Muscle of leg (tissue), 11 donors: ENCODE measurements around the gene ANGEL2. TPM values are rescaled to one million over a fixed set of nuclear protein-coding genes. Genes with fewer than 3 reads are reported as not detected.

Experiments
- DNase-seq: peaks from one replicate; pipeline ENCODE4 v3.0.0; 2013
- H3K27ac ChIP-seq: one replicate; pipeline ENCODE4 v1.5.1; 2013; ENCODE audit warnings: mild to moderate bottlenecking, low read length, control low read depth
- H3K27me3 ChIP-seq: one replicate; pipeline ENCODE4 v1.6.1; 2013; ENCODE audit warnings: low read length; ENCODE audit not compliant: control insufficient read depth, insufficient read depth
- H3K36me3 ChIP-seq: one replicate; pipeline ENCODE4 v1.6.1; 2013; ENCODE audit warnings: low read length; ENCODE audit not compliant: control insufficient read depth, insufficient read depth
- H3K4me1 ChIP-seq: one replicate; pipeline ENCODE4 v1.6.1; 2013; ENCODE audit warnings: low read length; ENCODE audit not compliant: control insufficient read depth, insufficient read depth
- H3K4me3 ChIP-seq: one replicate; pipeline ENCODE4 v1.5.1; 2013; ENCODE audit warnings: low read length, control low read depth
- H3K9me3 ChIP-seq: replicated peaks from 2 replicates; pipeline ENCODE4 v1.6.1; 2013; ENCODE audit warnings: low read depth, low read length; ENCODE audit not compliant: control insufficient read depth
- WGBS: methylation state at CpG from one replicate; pipeline ENCODE4 v1.1.5; 2013; ENCODE audit warnings: missing lambda C conversion rate; ENCODE audit not compliant: insufficient coverage; 5-methylcytosine and 5-hydroxymethylcytosine counted together
- polyA plus RNA-seq, 8 donors: library from polyadenylated mRNA; unstranded; fragments of 120-200 nt; gene quantifications; one replicate each; pipeline versions ENCODE4 v1.2.1 to v1.2.3, GENCODE V29; 2013; ENCODE audit warnings: inconsistent platforms in 1 of 8, low replicate concordance in 1 of 8; ENCODE audit not compliant: insufficient read length in 8 of 8, insufficient read depth in 1 of 8
- total RNA-seq: library from RNA; stranded (reverse); fragments of 120-200 nt; gene quantifications from one replicate; pipeline ENCODE4 v1.2.4, GENCODE V29; 2013

ANGEL2 gene
- total and polyA plus RNA-seq, 9 donors: 19.1 to 36.5 (median 23.4) TPM

DNA sequence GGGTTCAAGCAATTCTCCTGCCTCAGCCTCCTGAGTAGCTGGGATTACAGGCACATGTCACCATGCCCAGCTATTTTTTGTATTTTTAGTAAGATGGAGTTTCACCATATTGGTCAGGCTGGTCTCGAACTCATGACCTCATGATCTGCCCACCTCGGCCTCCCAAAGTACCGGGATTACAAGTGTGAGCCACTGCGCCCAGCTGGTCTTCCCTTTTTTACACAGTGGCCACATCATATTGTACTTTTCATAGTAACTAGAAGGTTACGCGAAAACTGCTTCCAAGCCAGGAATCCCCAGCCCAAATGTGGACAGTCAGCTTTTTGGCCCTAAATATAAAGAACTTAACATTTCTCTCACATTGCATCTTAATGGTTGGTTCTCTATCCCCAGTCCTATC is 61.2 kb downstream of the ANGEL2 start:
- peaks cover 5% of the 10 kb centered on the region for H3K27me3 ChIP-seq
- WGBS: 92% methylated on average over 2 of the region's 6 CpGs

DNA sequence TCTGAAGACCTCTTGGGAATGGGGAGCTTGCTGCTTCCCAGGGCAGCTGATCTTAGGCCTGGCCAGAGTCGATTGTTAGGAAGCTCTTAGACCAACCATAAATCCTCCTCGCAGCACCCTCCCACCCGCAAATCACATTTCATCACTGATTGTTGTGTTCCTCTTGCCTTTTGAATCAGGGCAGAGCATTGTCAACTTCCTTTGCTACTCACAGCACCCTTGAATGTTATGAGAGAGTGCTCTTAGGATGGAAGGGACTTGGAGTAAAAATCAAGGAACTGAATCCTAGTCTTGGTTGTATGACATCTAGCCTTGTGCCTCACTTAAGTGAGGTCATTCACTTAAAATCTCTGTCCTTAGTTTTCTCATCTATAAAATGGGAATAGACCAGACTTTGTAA is 62.3 kb downstream of the ANGEL2 start:
- H3K4me3 ChIP-seq: no peak overlapping the region
- no peak for DNase-seq
- peaks cover 5% of the 10 kb centered on the region for H3K27me3 ChIP-seq
- WGBS: no CpG with 5 or more reads among the region's 3 CpGs
- peaks cover 51% of the 10 kb centered on the region for H3K4me1 ChIP-seq
- peak overlapping the region; percentile 80 for H3K27ac ChIP-seq
- peaks cover 41% of the 10 kb centered on the region for H3K36me3 ChIP-seq
- H3K9me3 ChIP-seq: no peaks in the 10 kb centered on the region

More for the DNA sequence above, 61.2 kb downstream of the ANGEL2 start:
- Histone ChIP-seq H3K36me3 (peaks cover 53% of the 10 kb centered on the region), H3K9me3 (no peaks in the 10 kb centered on the region), H3K4me3 (no peak overlapping the region), H3K4me1 (peaks cover 63% of the 10 kb centered on the region), H3K27ac (no peak overlapping the region)
- DNase-seq: no peak

DNA sequence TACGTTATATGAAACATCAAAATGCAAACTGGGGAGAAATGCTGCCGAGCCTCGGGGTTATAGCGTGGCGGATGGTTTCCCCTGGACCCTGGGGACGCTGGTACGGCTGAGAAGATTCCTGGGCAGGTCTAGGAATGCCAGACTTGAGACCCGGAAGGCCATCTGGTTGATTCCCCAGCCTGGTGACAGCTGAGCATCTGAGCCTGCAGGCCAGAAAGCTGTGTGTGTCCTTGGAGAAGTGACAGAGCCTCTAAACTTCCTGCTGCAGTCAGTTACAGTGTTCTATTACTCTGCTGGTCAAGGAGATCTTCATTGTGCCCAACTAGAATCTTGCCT is 63.1 kb downstream of the ANGEL2 start:
- peaks cover 5% of the 10 kb centered on the region for H3K27me3 ChIP-seq
- DNase-seq: peak; percentile 86
- peaks cover 35% of the 10 kb centered on the region for H3K36me3 ChIP-seq
- H3K9me3 ChIP-seq: no peaks in the 10 kb centered on the region
- peaks cover 44% of the 10 kb centered on the region for H3K4me1 ChIP-seq
- peak overlapping the region; percentile 80 for H3K27ac ChIP-seq
- WGBS: 36% methylated on average over 8 of the region's 8 CpGs
- peak overlapping the region; percentile 79 for H3K4me3 ChIP-seq

DNA sequence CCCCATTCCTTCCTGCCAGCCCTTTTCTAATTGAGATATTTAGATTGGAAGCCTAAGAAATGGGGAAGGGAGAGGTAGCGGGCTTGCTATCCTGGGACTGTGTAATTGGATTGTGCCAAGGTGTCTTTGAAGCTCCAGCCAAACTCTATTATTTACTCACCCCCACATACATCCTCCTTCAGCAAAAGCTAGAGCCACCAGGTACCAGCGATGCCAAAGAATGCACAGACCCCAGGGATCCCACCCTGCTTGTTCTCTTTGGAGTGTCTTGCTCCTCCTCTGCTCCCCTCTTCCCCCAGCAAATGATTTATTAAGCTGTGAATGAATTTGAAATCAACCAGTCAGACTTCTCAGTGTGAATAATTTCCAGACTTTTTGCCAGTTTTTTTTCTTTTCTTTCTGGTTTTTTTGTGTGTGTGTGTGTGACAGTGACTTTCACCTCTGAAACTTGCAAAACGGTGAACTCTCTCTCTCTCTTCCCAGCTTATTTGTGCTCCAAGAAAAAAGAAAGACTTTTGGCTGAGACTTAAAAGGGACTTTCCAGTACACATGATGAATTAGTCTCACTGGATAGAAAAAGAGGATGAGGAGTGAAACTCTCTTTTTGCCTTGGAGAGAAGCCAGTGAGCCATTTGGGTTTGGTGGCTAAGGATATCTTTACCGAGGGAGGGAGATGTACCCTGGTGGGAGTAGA is 63.6 kb downstream of the ANGEL2 start:
- peak; percentile 71 for DNase-seq
- H3K4me3 ChIP-seq: peak overlapping the region; percentile 79

DNA sequence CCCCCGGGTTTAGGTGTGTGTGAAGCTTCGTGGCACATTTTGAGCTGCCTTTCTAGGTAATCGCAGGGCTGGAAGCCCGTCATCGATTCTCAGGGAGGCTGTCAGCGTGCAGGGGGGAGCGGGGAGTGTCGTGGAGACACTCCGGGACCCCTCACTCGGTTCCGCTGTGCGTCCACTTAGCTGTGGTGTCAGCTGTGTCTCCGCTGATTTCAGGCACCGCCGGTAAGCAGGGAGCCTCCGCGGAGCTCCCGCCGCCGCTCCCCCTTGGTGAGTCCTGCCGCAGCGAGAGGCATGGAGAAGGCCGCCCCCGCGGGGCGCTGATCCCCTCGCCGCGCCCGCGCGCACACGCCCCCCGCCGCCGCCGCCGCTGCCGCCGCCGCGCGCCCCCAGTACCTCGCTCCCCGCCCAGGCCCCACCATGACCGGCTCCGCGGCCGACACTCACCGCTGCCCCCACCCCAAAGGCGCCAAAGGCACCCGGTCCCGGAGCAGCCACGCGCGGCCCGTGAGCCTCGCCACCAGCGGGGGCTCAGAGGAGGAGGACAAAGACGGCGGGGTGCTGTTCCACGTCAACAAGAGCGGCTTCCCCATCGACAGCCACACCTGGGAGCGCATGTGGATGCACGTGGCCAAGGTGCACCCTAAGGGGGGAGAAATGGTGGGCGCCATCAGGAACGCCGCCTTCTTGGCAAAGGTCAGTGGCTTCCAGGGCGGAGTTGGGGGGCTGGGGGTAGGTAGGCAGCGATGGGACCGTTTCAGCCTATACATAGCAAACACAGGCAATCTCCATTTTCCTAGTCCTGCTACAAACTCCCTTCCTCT is 64.3 kb downstream of the ANGEL2 start:
- H3K4me3 ChIP-seq: peak overlapping the region; percentile 79
- H3K9me3 ChIP-seq: no peaks in the 10 kb centered on the region
- no peak for DNase-seq
- H3K36me3 ChIP-seq: peaks cover 27% of the 10 kb centered on the region
- H3K27me3 ChIP-seq: peaks cover 5% of the 10 kb centered on the region
- H3K4me1 ChIP-seq: peaks cover 41% of the 10 kb centered on the region
- WGBS: under 1% methylated on average over 64 of the region's 72 CpGs
- H3K27ac ChIP-seq: peak overlapping the region; percentile 85

More for the DNA sequence above, 63.6 kb downstream of the ANGEL2 start:
- H3K36me3 ChIP-seq: peaks cover 31% of the 10 kb centered on the region
- WGBS: 0% methylated on average over 1 of the region's 4 CpGs
- no peaks in the 10 kb centered on the region for H3K9me3 ChIP-seq
- H3K27ac ChIP-seq: peak overlapping the region; percentile 80
- peaks cover 41% of the 10 kb centered on the region for H3K4me1 ChIP-seq
- H3K27me3 ChIP-seq: peaks cover 5% of the 10 kb centered on the region

DNA sequence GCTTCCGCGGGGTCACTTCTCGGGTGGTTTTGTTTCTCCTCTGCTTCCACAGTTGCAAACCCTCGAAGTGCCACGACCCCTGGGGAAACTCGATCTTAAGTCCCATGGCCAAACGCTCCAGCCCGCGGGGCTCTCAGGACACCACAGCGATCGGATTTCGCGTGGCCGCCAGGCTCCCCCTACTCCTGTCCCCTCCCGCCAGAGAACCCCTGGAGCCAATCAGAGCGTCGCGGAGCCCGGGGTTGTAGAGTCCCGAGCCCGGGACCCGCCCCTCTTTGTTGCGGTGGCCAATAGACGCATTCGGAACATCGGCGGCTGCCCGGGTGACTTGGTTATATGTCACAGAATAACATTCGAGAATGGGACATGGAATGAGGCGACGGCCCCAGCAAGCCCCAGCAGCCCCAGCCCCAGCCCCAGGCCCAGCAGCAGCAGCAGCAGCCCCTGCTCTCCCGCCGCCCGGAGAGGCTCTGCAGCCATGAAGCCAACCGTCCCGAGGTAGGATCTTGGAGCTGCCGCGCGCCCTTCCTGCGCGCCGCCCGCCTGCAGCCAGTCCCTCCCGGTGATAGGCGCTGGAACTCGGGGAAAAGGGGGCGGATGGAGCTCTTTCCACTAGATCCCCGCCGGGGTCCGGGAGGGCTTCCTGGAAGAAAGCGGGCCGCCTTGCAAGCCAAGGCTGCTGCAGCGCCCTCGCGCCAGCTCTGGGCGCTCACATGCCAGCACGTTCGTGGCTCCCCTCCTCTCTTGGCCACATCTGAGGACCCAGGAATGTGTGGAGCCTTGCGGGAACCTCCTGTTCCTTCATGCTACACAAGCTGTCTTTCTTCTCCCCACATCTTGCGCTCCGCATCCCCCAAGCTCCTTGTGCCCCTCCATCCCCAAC is 65.2 kb downstream of the ANGEL2 start, which contains the start of gene VASH2:
VASH2 (plus strand) TSS at position 299 of the 883 bp plus-strand sequence. CDS start 1,002 bp downstream, outside the sequence.
- H3K9me3 ChIP-seq: no peaks in the 10 kb centered on the region
- H3K36me3 ChIP-seq: peaks cover 19% of the 10 kb centered on the region
- peak; percentile 98 for DNase-seq
- WGBS: under 1% methylated on average over 55 of the region's 61 CpGs
- peaks cover 5% of the 10 kb centered on the region for H3K27me3 ChIP-seq
- H3K27ac ChIP-seq: peak within 1 kb of the TSS; percentile 85
- peak within 1 kb of the TSS; percentile 79 for H3K4me3 ChIP-seq
- peaks cover 35% of the 10 kb centered on the region for H3K4me1 ChIP-seq

DNA sequence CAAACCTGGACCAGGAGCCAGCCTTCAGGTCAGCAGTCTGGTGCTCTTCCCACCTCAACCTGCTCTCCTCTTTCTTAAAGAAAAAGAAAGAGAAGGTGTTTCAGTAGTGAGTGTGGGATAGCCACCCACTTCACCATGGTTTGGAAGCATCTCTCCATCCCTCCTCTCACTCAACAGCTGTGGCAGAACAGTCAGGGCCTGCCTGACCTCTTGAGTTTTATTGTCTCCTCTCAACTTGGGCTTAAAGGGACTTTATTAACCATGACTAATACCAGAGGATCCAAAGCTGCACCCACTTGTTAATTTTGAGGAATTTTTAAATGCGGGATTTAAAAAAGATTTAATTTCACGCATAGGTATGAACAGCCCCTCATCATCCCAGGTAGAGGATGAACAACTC is 65.9 kb downstream of the ANGEL2 start:
- no peak for DNase-seq
- Histone ChIP-seq H3K4me1 (peaks cover 32% of the 10 kb centered on the region), H3K36me3 (peaks cover 15% of the 10 kb centered on the region), H3K27ac (peak overlapping the region; percentile 79), H3K27me3 (peaks cover 5% of the 10 kb centered on the region), H3K4me3 (peak overlapping the region; percentile 79), H3K9me3 (no peaks in the 10 kb centered on the region)
- no CpG with 5 or more reads among the region's 2 CpGs for WGBS

DNA sequence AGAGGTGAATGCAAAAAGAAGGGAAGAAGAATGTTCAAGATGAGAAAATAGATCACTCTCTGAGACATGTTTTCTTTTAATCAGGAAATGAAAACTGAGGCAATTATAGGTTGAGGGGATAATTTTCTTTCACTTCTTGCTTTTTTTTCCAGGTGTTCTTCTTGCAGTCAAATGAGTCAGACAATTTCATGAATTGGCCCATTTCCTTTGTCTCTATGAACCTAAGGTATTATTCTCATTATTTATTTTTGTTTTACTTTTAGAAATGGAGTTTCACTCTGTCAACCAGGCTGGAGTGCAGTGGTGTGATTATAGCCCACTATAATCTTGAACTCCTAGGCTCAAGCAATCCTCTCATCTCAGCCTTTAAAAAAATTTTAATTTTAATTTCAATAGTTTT is 68.8 kb downstream of the ANGEL2 start:
- H3K4me3 ChIP-seq: no peak overlapping the region
- no peak for DNase-seq

DNA sequence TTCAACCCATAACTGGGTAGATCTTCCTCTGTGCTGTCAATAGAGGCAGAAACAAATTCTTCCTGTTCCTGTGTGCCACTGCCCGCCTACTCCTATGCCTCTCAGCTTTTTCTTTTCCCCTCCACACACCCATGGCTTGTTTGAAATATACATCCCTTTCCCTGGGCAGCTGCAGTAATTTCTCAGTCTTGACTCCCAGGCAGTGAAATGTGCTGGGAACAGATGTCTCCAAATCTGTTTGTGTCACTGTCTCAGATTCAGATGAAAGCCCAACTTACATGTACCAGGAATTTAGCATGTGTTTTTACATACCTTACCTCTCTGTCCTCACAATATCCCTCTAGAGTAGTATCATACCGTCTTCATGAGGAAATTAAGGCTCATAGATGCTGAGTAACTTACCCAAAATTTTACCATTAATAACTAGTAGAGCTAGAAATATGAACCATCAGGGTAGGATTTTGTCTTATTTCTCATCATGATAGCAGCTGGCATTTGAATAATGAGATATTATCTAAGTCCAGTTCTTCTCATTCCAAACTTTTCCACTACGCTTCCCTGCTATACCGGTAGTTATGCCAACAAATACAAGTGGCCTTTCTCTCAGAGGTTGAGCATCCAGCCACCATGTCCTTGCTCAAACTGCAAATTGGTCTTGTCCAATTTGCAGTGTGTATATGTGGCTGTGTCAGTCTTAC is 70.1 kb downstream of the ANGEL2 start:
- DNase-seq: no peak
- H3K9me3 ChIP-seq: peaks cover 2% of the 10 kb centered on the region
- 91% methylated on average over 2 of the region's 4 CpGs for WGBS
- H3K4me3 ChIP-seq: no peak overlapping the region
- H3K27ac ChIP-seq: no peak overlapping the region
- no peaks in the 10 kb centered on the region for H3K27me3 ChIP-seq
- H3K4me1 ChIP-seq: peaks cover 7% of the 10 kb centered on the region
- no peaks in the 10 kb centered on the region for H3K36me3 ChIP-seq

More for the DNA sequence above, 68.8 kb downstream of the ANGEL2 start:
- Histone ChIP-seq H3K27me3 (peaks cover 3% of the 10 kb centered on the region), H3K27ac (no peak overlapping the region), H3K36me3 (no peaks in the 10 kb centered on the region), H3K9me3 (no peaks in the 10 kb centered on the region), H3K4me1 (peaks cover 12% of the 10 kb centered on the region)
